Colonic mucosa (tissue), 4 donors: ENCODE measurements around the gene KRTAP20-2. TPM values are rescaled to one million over a fixed set of nuclear protein-coding genes. Genes with fewer than 3 reads are reported as not detected.

Experiments
- DNase-seq: peaks from one replicate; pipeline ENCODE4 v3.0.0-alpha.2; 2020
- H3K27ac ChIP-seq: fragments of 200-600 bp; one replicate; pipeline ENCODE4 v1.8.0; 2021
- H3K27me3 ChIP-seq: fragments of 200-600 bp; one replicate; pipeline ENCODE4 v1.8.0; 2021
- H3K36me3 ChIP-seq: fragments of 200-600 bp; one replicate; pipeline ENCODE4 v1.8.0; 2021
- H3K4me1 ChIP-seq: fragments of 200-600 bp; one replicate; pipeline ENCODE4 v1.8.0; 2021; ENCODE audit warnings: mild to moderate bottlenecking
- H3K4me3 ChIP-seq: fragments of 200-600 bp; one replicate; pipeline ENCODE4 v1.8.0; 2021
- H3K9ac ChIP-seq, 2 donors: one replicate each; pipeline ENCODE4 v1.7.0; 2013; ENCODE audit warnings: control low read depth in 2 of 2, low read depth in 2 of 2, low read length in 2 of 2
- H3K9me3 ChIP-seq: fragments of 200-600 bp; one replicate; pipeline ENCODE4 v1.8.0; 2021
- CTCF ChIP-seq: fragments of 200-600 bp; IDR thresholded peaks from one replicate; pipeline ENCODE4 v1.8.0; 2022; ENCODE audit warnings: antibody characterized with exemption, mild to moderate bottlenecking
- intact Hi-C: fragments of 100-400 bp; cut with DNase I; formaldehyde crosslinking; loops from one replicate; pipeline ENCODE4 v1.14.1; 2022
- total RNA-seq, 2 donors: library from RNA; stranded (reverse); fragmentation: NEBNext Ultra II Directional in 1 of 2; extraction: Animal tissue kit (Norgen Biotek cat#: 25700) in 1 of 2; gene quantifications; one replicate each; pipeline ENCODE4 v1.2.1, GENCODE V29; 2021
- donor health status: healthy.
- donor health status: DM: no; HTN: no; CAD: no.
- donor health status: DM: no; HTN: no; CAD: no.

The KRTAP20-2 gene
- total RNA-seq, 2 donors from 2014 or later: not detected

GRCh38 chr21:30684506-30684905, 49.5 kb downstream of the KRTAP20-2 start:
- no peak for DNase-seq
- Histone ChIP-seq H3K27me3 (no peaks in the 10 kb centered on the region), H3K4me1 (no peaks in the 10 kb centered on the region), H3K9ac (no peak overlapping the region), H3K9me3 (no peaks in the 10 kb centered on the region), H3K4me3 (no peak overlapping the region), H3K27ac (no peak overlapping the region), H3K36me3 (no peaks in the 10 kb centered on the region)
- no peak for TF ChIP-seq CTCF
- intact Hi-C loops: no loop called here

Other genes starting within 250 kb of the KRTAP20-2 start
- gene KRTAP13-1, start 239.2 kb upstream of the KRTAP20-2 start, total RNA-seq: not detected
- not detected for gene KRTAP13-3, start 209.3 kb upstream of the KRTAP20-2 start, total RNA-seq
- not detected for gene KRTAP13-4, start 205.0 kb upstream of the KRTAP20-2 start, total RNA-seq
- gene KRTAP15-1, start 194.9 kb upstream of the KRTAP20-2 start, total RNA-seq: not detected
- not detected for gene KRTAP19-1, start 154.8 kb upstream of the KRTAP20-2 start, total RNA-seq
- gene KRTAP19-2, start 147.8 kb upstream of the KRTAP20-2 start, total RNA-seq: not detected
- gene KRTAP19-3, start 143.2 kb upstream of the KRTAP20-2 start, total RNA-seq: not detected
- not detected for gene KRTAP19-4, start 138.0 kb upstream of the KRTAP20-2 start, total RNA-seq
- gene KRTAP19-5, start 133.1 kb upstream of the KRTAP20-2 start, total RNA-seq: not detected
- not detected for gene KRTAP19-6, start 93.3 kb upstream of the KRTAP20-2 start, total RNA-seq
- not detected for gene KRTAP19-7, start 73.9 kb upstream of the KRTAP20-2 start, total RNA-seq
- not detected for gene KRTAP22-2, start 44.8 kb upstream of the KRTAP20-2 start, total RNA-seq
- not detected for gene KRTAP6-3, start 42.8 kb upstream of the KRTAP20-2 start, total RNA-seq
- gene KRTAP6-2, start 36.3 kb upstream of the KRTAP20-2 start, total RNA-seq: not detected
- not detected for gene KRTAP22-1, start 34.1 kb upstream of the KRTAP20-2 start, total RNA-seq
- gene KRTAP6-1, start 21.3 kb upstream of the KRTAP20-2 start, total RNA-seq: not detected
- not detected for gene KRTAP20-1, start 18.8 kb upstream of the KRTAP20-2 start, total RNA-seq
- gene KRTAP20-4, start 14.6 kb upstream of the KRTAP20-2 start, total RNA-seq: not detected
- not detected for gene KRTAP20-3, start 7.7 kb downstream of the KRTAP20-2 start, total RNA-seq
- not detected for gene KRTAP21-3, start 83.6 kb downstream of the KRTAP20-2 start, total RNA-seq
- not detected for gene KRTAP21-2, start 112.1 kb downstream of the KRTAP20-2 start, total RNA-seq
- gene KRTAP21-1, start 120.2 kb downstream of the KRTAP20-2 start, total RNA-seq: not detected
- gene KRTAP8-1, start 178.1 kb downstream of the KRTAP20-2 start, total RNA-seq: not detected
- gene KRTAP7-1, start 194.6 kb downstream of the KRTAP20-2 start, total RNA-seq: not detected
- gene KRTAP11-1, start 246.4 kb downstream of the KRTAP20-2 start, total RNA-seq: not detected